ENCODE results near the gene NTN5. TPM values are rescaled to one million over a fixed set of nuclear protein-coding genes. Genes with fewer than 3 reads are reported as not detected.

Gene NTN5
- total and polyA plus RNA-seq, 2 experiments from 2014 or later = 0.33 TPM; not detected in 1

DNA sequence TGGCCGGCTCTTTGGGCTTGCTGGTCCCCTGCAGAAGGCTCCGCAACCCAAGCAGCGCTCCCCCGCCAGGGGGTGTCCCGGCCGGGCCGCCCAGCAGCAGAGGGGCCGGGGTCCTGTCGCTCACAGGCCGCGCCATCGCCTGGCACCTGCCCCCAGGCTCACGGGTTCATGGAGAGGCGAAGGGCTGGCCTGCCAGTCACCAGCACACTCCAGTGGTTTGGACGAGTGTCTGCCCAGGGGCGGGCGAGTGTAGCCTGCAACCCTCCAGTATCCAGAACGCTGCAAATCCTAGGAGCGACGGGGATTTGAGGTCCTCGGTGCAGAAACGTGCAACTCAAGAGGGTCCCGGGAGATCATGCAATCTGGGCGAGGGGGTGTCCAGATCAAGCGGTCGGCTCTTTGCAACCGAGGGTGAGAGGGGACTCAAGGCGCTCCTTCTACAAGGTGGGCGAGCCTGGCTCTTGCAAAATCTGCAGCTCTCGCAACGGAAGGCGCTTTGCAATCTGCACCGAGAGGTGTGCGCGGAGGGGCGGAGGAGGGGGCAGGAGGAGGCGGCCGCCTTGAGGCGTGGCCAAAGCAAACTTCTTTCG, 35.9 kb downstream of the NTN5 start, which contains the start of gene DBP:
DBP (minus strand) TSS at position 521 of the 590 bp plus-strand sequence; CDS start at position 136, 385 bp downstream.
- peaks cover 20% of the 10 kb centered on the region for H3K4me1 ChIP-seq (ENCODE audit: insufficient read depth)
- peak within 1 kb of the TSS; percentile 43 for H2AFZ ChIP-seq
- TF ChIP-seq, protein P1, sequence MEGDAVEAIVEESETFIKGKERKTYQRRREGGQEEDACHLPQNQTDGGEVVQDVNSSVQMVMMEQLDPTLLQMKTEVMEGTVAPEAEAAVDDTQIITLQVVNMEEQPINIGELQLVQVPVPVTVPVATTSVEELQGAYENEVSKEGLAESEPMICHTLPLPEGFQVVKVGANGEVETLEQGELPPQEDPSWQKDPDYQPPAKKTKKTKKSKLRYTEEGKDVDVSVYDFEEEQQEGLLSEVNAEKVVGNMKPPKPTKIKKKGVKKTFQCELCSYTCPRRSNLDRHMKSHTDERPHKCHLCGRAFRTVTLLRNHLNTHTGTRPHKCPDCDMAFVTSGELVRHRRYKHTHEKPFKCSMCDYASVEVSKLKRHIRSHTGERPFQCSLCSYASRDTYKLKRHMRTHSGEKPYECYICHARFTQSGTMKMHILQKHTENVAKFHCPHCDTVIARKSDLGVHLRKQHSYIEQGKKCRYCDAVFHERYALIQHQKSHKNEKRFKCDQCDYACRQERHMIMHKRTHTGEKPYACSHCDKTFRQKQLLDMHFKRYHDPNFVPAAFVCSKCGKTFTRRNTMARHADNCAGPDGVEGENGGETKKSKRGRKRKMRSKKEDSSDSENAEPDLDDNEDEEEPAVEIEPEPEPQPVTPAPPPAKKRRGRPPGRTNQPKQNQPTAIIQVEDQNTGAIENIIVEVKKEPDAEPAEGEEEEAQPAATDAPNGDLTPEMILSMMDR (IDR thresholded peaks at IDR 0.05; ENCODE audit: poor library complexity) = peak; percentile 18
- TF ChIP-seq EZH2phosphoT487 (IDR thresholded peaks at IDR 0.05; ENCODE audit: low read depth, severe bottlenecking, unreplicated experiment) = no peak
- H4K20me1 ChIP-seq (ENCODE audit: insufficient read depth, poor library complexity, severe bottlenecking) = no peaks in the 10 kb centered on the region
- WGBS (ENCODE audit: low lambda C conversion rate, missing lambda C conversion rate) = 2% methylated on average over 39 of the region's 40 CpGs
- peak within 1 kb of the TSS; percentile 76 for H3K4me2 ChIP-seq
- peak; percentile 67 for DNase-seq (ENCODE audit: low spot score)
- no peaks in the 10 kb centered on the region for H3K9me3 ChIP-seq (ENCODE audit: low read depth)
- no peaks in the 10 kb centered on the region for H3K36me3 ChIP-seq (replicated peaks; ENCODE audit: insufficient read depth, low read depth)
- H3K4me3 ChIP-seq = peak within 1 kb of the TSS; percentile 23
- H3K79me2 ChIP-seq = peaks cover 5% of the 10 kb centered on the region
- H3K27me3 ChIP-seq = no peaks in the 10 kb centered on the region
- no peaks in the 10 kb centered on the region for H3K9me2 ChIP-seq (replicated peaks; ENCODE audit: insufficient read depth)
- peak within 1 kb of the TSS; percentile 96 for H3K27ac ChIP-seq

DNA sequence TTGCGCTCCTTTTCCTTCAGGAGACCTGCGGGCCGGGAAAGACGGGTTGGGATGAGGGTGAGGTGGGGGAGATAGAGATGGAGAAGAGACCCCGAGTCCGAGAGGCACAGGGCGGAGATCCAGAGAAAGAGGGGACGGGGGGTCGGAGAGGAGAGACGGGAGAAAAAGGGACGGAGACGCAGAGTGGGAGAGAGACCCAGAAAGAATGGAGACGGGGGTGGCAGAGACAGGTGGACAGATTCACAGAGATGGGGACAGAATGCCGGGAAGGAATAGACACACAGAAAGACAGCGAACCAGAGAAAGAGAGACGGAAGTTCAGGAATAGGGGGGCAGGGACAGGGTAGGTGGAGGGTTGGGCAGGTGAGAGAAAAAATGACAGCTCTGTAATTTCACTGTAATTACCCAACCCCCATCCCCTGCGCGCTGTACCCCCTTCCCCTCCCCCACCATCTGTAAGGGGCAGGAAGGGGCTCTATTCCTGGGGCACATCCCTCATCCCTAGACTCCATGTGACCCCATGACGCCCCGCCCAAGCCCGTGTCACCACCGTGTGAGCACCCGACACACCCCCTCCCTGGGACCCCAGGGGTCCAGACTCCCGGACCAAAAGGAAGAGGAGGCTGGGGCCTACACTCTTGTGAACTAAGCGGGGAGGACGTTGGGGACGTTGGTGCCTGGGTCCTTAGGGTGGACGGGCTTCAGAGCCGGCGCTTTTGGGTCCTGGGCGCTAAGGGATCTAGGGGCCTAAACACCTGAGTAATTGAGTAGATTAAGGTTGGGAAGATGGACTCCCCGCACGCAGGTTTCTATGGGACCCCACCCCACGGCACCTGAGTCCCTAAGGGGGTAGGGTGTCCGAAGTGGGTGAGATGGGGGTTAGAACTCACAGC, 36.6 kb downstream of the NTN5 start:
- Histone ChIP-seq H3K4me1 (ENCODE audit: insufficient read depth) (peaks cover 21% of the 10 kb centered on the region), H3K36me3 (replicated peaks; ENCODE audit: insufficient read depth, low read depth) (no peaks in the 10 kb centered on the region), H3K9me3 (ENCODE audit: low read depth) (no peaks in the 10 kb centered on the region), H2AFZ (peak overlapping the region; percentile 22), H3K4me3 (peak overlapping the region; percentile 43), H3K27ac (peak overlapping the region; percentile 78), H3K9me2 (replicated peaks; ENCODE audit: insufficient read depth) (no peaks in the 10 kb centered on the region), H3K79me2 (peaks cover 5% of the 10 kb centered on the region), H3K27me3 (no peaks in the 10 kb centered on the region), H4K20me1 (ENCODE audit: insufficient read depth, poor library complexity, severe bottlenecking) (no peaks in the 10 kb centered on the region), H3K4me2 (peak overlapping the region; percentile 76)
- DNase-seq (ENCODE audit: low spot score) = peak; percentile 60
- no peak for TF ChIP-seq EZH2 (IDR thresholded peaks at IDR 0.05; ENCODE audit: borderline replicate concordance)
- no peak for TF ChIP-seq EZH2phosphoT487 (IDR thresholded peaks at IDR 0.05; ENCODE audit: low read depth, severe bottlenecking, unreplicated experiment)
- TF ChIP-seq, protein P1 (IDR thresholded peaks at IDR 0.05; ENCODE audit: poor library complexity) = no peak
- WGBS (ENCODE audit: low lambda C conversion rate, missing lambda C conversion rate) = 8% methylated on average over 31 of the region's 35 CpGs

DNA sequence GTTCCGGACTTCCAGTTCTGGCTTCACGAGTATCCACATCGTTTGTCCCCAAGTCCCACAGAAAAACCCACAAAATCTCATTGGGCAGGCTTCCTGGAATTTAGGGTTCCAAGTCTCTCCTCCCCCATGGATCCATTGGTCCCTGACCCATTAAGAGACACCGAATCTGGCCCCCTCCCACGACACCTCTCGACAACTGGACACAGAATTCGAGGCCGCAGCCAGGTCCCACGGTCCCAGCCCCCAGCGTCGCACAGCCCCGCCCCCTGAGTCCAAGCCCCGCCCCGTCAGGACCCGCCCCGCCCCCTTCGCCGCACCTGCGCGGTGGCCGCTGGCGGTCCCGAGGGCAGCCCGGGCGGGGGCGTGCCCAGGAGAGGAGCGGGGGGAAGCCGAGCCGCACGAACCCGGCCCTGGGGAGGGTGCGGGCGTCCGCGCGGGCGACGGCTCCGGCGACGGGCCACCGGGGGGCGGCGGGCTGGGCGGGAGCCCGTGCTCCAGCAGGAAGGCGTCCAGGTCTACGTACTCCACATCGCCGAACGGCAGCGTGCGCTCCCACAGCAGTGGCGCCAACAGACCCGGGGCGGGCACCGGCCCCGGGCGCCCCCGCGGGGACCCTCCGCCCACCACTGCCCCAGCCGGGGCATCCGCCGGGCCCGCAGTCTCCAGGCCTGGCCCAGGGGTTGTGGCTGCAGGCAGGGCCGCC, 37.4 kb downstream of the NTN5 start:
- peaks cover 29% of the 10 kb centered on the region for H3K4me1 ChIP-seq (ENCODE audit: insufficient read depth)

More for the DNA sequence above, 37.4 kb downstream of the NTN5 start:
- Histone ChIP-seq H3K36me3 (replicated peaks; ENCODE audit: insufficient read depth, low read depth) (no peaks in the 10 kb centered on the region), H3K27me3 (no peaks in the 10 kb centered on the region), H3K9me2 (replicated peaks; ENCODE audit: insufficient read depth) (no peaks in the 10 kb centered on the region), H4K20me1 (ENCODE audit: insufficient read depth, poor library complexity, severe bottlenecking) (no peaks in the 10 kb centered on the region), H3K27ac (peak overlapping the region; percentile 81), H2AFZ (peak overlapping the region; percentile 22), H3K79me2 (peaks cover 5% of the 10 kb centered on the region), H3K4me2 (peak overlapping the region; percentile 76), H3K9me3 (ENCODE audit: low read depth) (no peaks in the 10 kb centered on the region), H3K4me3 (peak overlapping the region; percentile 43)
- TF ChIP-seq EZH2phosphoT487 (IDR thresholded peaks at IDR 0.05; ENCODE audit: low read depth, severe bottlenecking, unreplicated experiment) (no peak), EZH2 (IDR thresholded peaks at IDR 0.05; ENCODE audit: borderline replicate concordance) (no peak)
- TF ChIP-seq, protein P1 (IDR thresholded peaks at IDR 0.05; ENCODE audit: poor library complexity) = no peak
- peak; percentile 90 for DNase-seq (ENCODE audit: low spot score)
- 16% methylated on average over 9 of the region's 67 CpGs for WGBS (ENCODE audit: low lambda C conversion rate, missing lambda C conversion rate)
